K562 (cell line): ENCODE measurements around the gene VIPR2. TPM values are rescaled to one million over a fixed set of nuclear protein-coding genes. Genes with fewer than 3 reads are reported as not detected.

Experiments
- ATAC-seq: fragments of 200-7000 bp; cut with Tn5 transposase; 3 replicates; pipeline ENCODE4 v1.9.1; 2020; ENCODE audit warnings: moderate library complexity
- BruUV-seq: library from RNA; stranded (reverse); fragments of 400-500 nt; replicated peaks from 2 replicates; lab custom pipeline; 2021; lab: Mats Ljungman, UMichigan
- CTCF ChIA-PET: fragments of 300-600 bp; formaldehyde crosslinking; extraction: SDS; loops from one replicate; lab custom pipeline; 2021; ENCODE audit warnings: low intra/inter-chr PET ratio; lab: Yijun Ruan, JAX
- POLR2A ChIA-PET: fragments of 300-600, 350-650 bp; sonication (Branson Sonifier 250); formaldehyde crosslinking; extraction: SDS; loops from one replicate; lab custom pipeline; 2021; ENCODE audit warnings: antibody characterized with exemption, inconsistent platforms; lab: Yijun Ruan, JAX
- DNase-seq, 4 experiments: peaks; one replicate each; pipeline versions ENCODE4 v3.0.0 to v3.0.0-alpha.2; 2011 to 2018; ENCODE audit warnings: low spot score in 3 of 4, mixed read lengths in 3 of 4; ENCODE audit errors: extremely low read depth in 1 of 4
- FAIRE-seq: peaks from 2 replicates; lab custom pipeline; 2011; peaks lifted over from hg19 to GRCh38; lab: Jason Lieb, UNC
- H2AFZ ChIP-seq: 2 replicates; pipeline ENCODE4 v1.6.0; 2011; ENCODE audit warnings: low read depth, low read length, control low read depth, inconsistent platforms
- H3K27ac ChIP-seq: fragments of 200-600 bp; 3 replicates; pipeline ENCODE4 v1.8.0; 2011; ENCODE audit warnings: low read depth, mild to moderate bottlenecking, control low read depth, inconsistent platforms, low read length, moderate library complexity, mixed read lengths; ENCODE audit errors: extremely low read depth
- H3K27me3 ChIP-seq, 2 experiments: fragments of 300-600 bp in 1 of 2; 2 replicates in 1 of 2; 3 replicates in 1 of 2; pipeline versions ENCODE4 v1.6.0 to v1.8.0; 2011; ENCODE audit warnings: inconsistent platforms in 2 of 2, low read length in 2 of 2, mild to moderate bottlenecking in 1 of 2, mixed read lengths in 1 of 2, moderate library complexity in 1 of 2; ENCODE audit not compliant: control insufficient read depth in 2 of 2, insufficient read depth in 2 of 2
- H3K36me3 ChIP-seq: fragments of 300-600 bp; 3 replicates; pipeline ENCODE4 v1.8.0; 2011; ENCODE audit warnings: mild to moderate bottlenecking, low read length, inconsistent platforms; ENCODE audit not compliant: control insufficient read depth, insufficient read depth
- H3K4me1 ChIP-seq, 2 experiments: fragments of 200-600 bp in 1 of 2; replicated peaks in 1 of 2; 2 replicates in 1 of 2; 3 replicates in 1 of 2; pipeline versions ENCODE4 v1.5.1 to v1.8.0; 2011; ENCODE audit warnings: inconsistent platforms in 2 of 2, low read length in 2 of 2, mild to moderate bottlenecking in 1 of 2, mixed read lengths in 1 of 2, moderate library complexity in 1 of 2; ENCODE audit not compliant: control insufficient read depth in 2 of 2, insufficient read depth in 2 of 2
- H3K4me2 ChIP-seq: 2 replicates; pipeline ENCODE4 v1.6.1; 2011; ENCODE audit warnings: low read length, control low read depth, inconsistent platforms, mixed read lengths; ENCODE audit not compliant: insufficient read depth
- H3K4me3 ChIP-seq: fragments of 200-600 bp; sonication (generic), shearing (Covaris generic); 2 replicates; pipeline ENCODE4 v1.5.1; 2016; ENCODE audit warnings: control low read depth, inconsistent platforms
- H3K79me2 ChIP-seq: fragments of 200-600 bp; 3 replicates; pipeline ENCODE4 v1.8.0; 2011; ENCODE audit warnings: low read length, inconsistent platforms; ENCODE audit not compliant: control insufficient read depth, insufficient read depth
- H3K9ac ChIP-seq, 2 experiments: 2 replicates each; pipeline versions ENCODE4 v1.6.0 to v1.6.1; 2011; ENCODE audit warnings: low read depth in 2 of 2, low read length in 2 of 2, control low read depth in 1 of 2, inconsistent platforms in 1 of 2, mild to moderate bottlenecking in 1 of 2, mixed read lengths in 1 of 2; ENCODE audit not compliant: insufficient read depth in 1 of 2
- H3K9me1 ChIP-seq: one replicate; pipeline ENCODE4 v1.6.0; 2011; ENCODE audit warnings: inconsistent platforms, mild to moderate bottlenecking, low read length, moderate library complexity; ENCODE audit not compliant: control insufficient read depth, insufficient read depth
- H3K9me3 ChIP-seq: replicated peaks from 2 replicates; pipeline ENCODE4 v1.5.1; 2011; ENCODE audit warnings: low read depth, low read length, inconsistent platforms; ENCODE audit not compliant: control insufficient read depth, insufficient read depth
- H4K20me1 ChIP-seq: replicated peaks from 2 replicates; pipeline ENCODE4 v1.6.1; 2011; ENCODE audit warnings: low read length, inconsistent platforms, mixed read lengths; ENCODE audit not compliant: control insufficient read depth, insufficient read depth
- HDAC3 ChIP-seq: fragments of 450-650 bp; IDR thresholded peaks from 2 replicates; pipeline ENCODE4 v1.6.1; 2018; ENCODE audit warnings: borderline replicate concordance, mild to moderate bottlenecking, moderate library complexity; ENCODE audit not compliant: partially characterized antibody
- HMG20B ChIP-seq: fragments of 250-450 bp; sonication (Bioruptor Pico); IDR thresholded peaks from 2 replicates; pipeline ENCODE4 v1.5.0; 2021; ENCODE audit warnings: mild to moderate bottlenecking
- KHSRP ChIP-seq: fragments of 450-650 bp; IDR thresholded peaks from 2 replicates; pipeline ENCODE4 v1.6.1; 2017
- MED1 ChIP-seq: sonication (generic); formaldehyde crosslinking; IDR thresholded peaks from 2 replicates; pipeline ENCODE4 v1.8.1; 2023; ENCODE audit warnings: missing genetic modification reagents, borderline replicate concordance
- NR4A1 ChIP-seq, 2 experiments: fragments of 250-450 bp in 1 of 2; fragments of 450-650 bp in 1 of 2; sonication (Bioruptor Pico) in 1 of 2; IDR thresholded peaks; 2 replicates each; pipeline versions ENCODE4 v1.4.0 to v1.6.1; 2016 to 2020; ENCODE audit warnings: mild to moderate bottlenecking in 2 of 2, missing compliant biosample characterization in 1 of 2, missing genetic modification characterization in 1 of 2, moderate library complexity in 1 of 2
- PHTF2 ChIP-seq: fragments of 250-450 bp; sonication (Bioruptor Pico); IDR thresholded peaks from 2 replicates; pipeline ENCODE4 v1.5.0; 2021; ENCODE audit warnings: mild to moderate bottlenecking
- SNRNP70 ChIP-seq: fragments of 200-400 bp; formaldehyde crosslinking; optimal IDR thresholded peaks from 2 replicates; pipeline ENCODE3; 2017; ENCODE audit warnings: low read depth, low read length
- SUPT5H ChIP-seq: fragments of 450-650 bp; IDR thresholded peaks from 2 replicates; pipeline ENCODE4 v1.6.1; 2016
- TBP ChIP-seq: optimal IDR thresholded peaks from 2 replicates; pipeline ENCODE3; 2011; ENCODE audit warnings: low read depth, low read length, improper control_type of control experiment
- ZBTB2 ChIP-seq: fragments of 450-650 bp; IDR thresholded peaks from 2 replicates; pipeline ENCODE4 v1.6.1; 2016; ENCODE audit warnings: antibody characterized with exemption
- ZNF277 ChIP-seq: fragments of 250-450 bp; sonication (Bioruptor Pico); IDR thresholded peaks from 2 replicates; pipeline ENCODE4 v1.8.0; 2022; ENCODE audit warnings: inconsistent platforms, mild to moderate bottlenecking, moderate library complexity, borderline replicate concordance
- ZNF589 ChIP-seq: fragments of 200-800 bp; sonication (Bioruptor generic); IDR thresholded peaks from 2 replicates; pipeline ENCODE4 v1.6.1; 2016; ENCODE audit warnings: low read depth, missing genetic modification characterization, missing compliant biosample characterization
- ZNF655 ChIP-seq: fragments of 250-450 bp; sonication (Bioruptor Pico); IDR thresholded peaks from 2 replicates; pipeline ENCODE4 v1.5.0; 2021
- WGBS: fragments of 100-300 bp; shearing (Covaris generic); methylation state at CpG from one replicate; pipeline ENCODE4 v1.1.6; 2016; ENCODE audit warnings: low coverage, mixed read lengths; ENCODE audit not compliant: insufficient coverage; ENCODE audit errors: missing lambda C conversion rate; 5-methylcytosine and 5-hydroxymethylcytosine counted together
- in situ Hi-C: fragments of 300-500 bp; cut with MboI; formaldehyde crosslinking; loops from 4 replicates; pipeline ENCODE4 v1.15.0; 2018; ENCODE audit warnings: inconsistent platforms, mixed read lengths
- intact Hi-C: fragments of 100-400 bp; cut with micrococcal nuclease; formaldehyde crosslinking; loops from 2 replicates; pipeline ENCODE4 v1.14.2; 2022
- polyA plus RNA-seq, 8 experiments: library from polyadenylated mRNA; depleted of rRNA in 4 of 8; stranded (reverse) in 5 of 8; unstranded in 3 of 8; fragments of >200 nt; fragmentation: Nextera tagmentation in 2 of 8; fragmentation: Illumina TruSeq in 1 of 8; extraction: Ambion mirVana in 2 of 8; extraction: Trizol in 1 of 8; gene quantifications; 2 replicates each; pipeline versions ENCODE4 v1.2.1 to v1.2.3, GENCODE V29; 2011 to 2014; ENCODE audit warnings: inconsistent platforms in 1 of 8, missing spikeins in 1 of 8
- total RNA-seq, 7 experiments: library from RNA; depleted of rRNA in 6 of 7; stranded (reverse); fragments of >200 nt in 6 of 7; fragmentation: Illumina TruSeq in 2 of 7; extraction: Trizol in 2 of 7; gene quantifications; 2 replicates each; pipeline versions ENCODE4 v1.2.1 to v1.2.3, GENCODE V29; 2011 to 2021; ENCODE audit warnings: low replicate concordance in 1 of 7
- TF ChIP-seq, protein P1 (sequence below), 2 experiments: IDR thresholded peaks; 2 replicates each; pipeline ENCODE4 v1.6.1; 2012; ENCODE audit warnings: improper control_type of control experiment in 2 of 2, low read depth in 2 of 2, low read length in 2 of 2, borderline replicate concordance in 1 of 2

The VIPR2 gene
- total and polyA plus RNA-seq, 9 of the 15 experiments (the other 6 are each of a cell fraction or from before 2014, with no cell fraction given) = 0.04 TPM; not detected in 8

DNA sequence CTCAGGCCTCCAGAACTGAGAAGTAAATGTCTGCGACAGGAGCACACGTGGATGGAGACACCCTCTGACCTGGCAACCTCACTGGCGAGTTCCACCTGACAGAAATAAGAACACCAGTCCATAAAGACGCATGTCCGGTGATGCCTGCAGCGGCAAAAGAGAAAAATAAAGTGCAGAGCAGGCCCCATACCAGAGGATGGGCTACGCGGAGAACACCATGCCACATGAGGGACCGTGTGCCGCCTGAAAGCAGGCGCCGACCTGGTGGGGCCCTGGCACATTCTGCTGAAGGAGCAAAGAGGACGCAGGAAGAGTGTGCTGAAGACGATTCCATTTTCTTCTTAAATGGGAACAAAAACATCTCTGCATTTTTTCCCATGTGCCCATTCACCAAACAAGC is 105.0 kb downstream of the VIPR2 start:
- no peak overlapping the region for H3K4me2 ChIP-seq
- H2AFZ ChIP-seq = no peak overlapping the region
- intact Hi-C loops (no loop called here), in situ Hi-C loops (no loop called here)
- BruUV-seq = no TSS peak
- no peaks in the 10 kb centered on the region for H3K36me3 ChIP-seq
- 18% methylated on average over 14 of the region's 14 CpGs for WGBS
- peaks cover 71 to 77% of the 10 kb centered on the region in 2 experiments for H3K27me3 ChIP-seq
- DNase-seq (no peak), FAIRE-seq (no peak), ATAC-seq (no peak)
- ChIA-PET POLR2A (interaction anchor here (0.7 to 1.9 kb wide), 3 partner anchors 9 to 490 kb away, joined by 3 to 6 read pairs (median 4); no protein-coding TSS in a partner anchor), CTCF (no interaction called here)
- H3K27ac ChIP-seq = no peak overlapping the region
- H3K79me2 ChIP-seq = no peaks in the 10 kb centered on the region
- H3K9me1 ChIP-seq = no peaks in the 10 kb centered on the region
- H3K4me1 ChIP-seq = peaks cover 0 to 5% of the 10 kb centered on the region in 2 experiments; a peak in 1 of 5 replicates
- no peaks in the 10 kb centered on the region for H3K9me3 ChIP-seq
- TF ChIP-seq ZNF277 (CRISPR knock-in tag) = no peak
- no peak for TF ChIP-seq PHTF2
- TF ChIP-seq, protein P1, sequence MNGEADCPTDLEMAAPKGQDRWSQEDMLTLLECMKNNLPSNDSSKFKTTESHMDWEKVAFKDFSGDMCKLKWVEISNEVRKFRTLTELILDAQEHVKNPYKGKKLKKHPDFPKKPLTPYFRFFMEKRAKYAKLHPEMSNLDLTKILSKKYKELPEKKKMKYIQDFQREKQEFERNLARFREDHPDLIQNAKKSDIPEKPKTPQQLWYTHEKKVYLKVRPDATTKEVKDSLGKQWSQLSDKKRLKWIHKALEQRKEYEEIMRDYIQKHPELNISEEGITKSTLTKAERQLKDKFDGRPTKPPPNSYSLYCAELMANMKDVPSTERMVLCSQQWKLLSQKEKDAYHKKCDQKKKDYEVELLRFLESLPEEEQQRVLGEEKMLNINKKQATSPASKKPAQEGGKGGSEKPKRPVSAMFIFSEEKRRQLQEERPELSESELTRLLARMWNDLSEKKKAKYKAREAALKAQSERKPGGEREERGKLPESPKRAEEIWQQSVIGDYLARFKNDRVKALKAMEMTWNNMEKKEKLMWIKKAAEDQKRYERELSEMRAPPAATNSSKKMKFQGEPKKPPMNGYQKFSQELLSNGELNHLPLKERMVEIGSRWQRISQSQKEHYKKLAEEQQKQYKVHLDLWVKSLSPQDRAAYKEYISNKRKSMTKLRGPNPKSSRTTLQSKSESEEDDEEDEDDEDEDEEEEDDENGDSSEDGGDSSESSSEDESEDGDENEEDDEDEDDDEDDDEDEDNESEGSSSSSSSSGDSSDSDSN (IDR thresholded peaks at IDR 0.05; ENCODE audit: borderline replicate concordance in 1 of 2, low read depth in 2 of 2, low read length in 2 of 2) = no peak
- no peak for TF ChIP-seq SNRNP70
- no peak for TF ChIP-seq ZBTB2
- no peak for TF ChIP-seq HMG20B (CRISPR knock-in tag)
- no peak for TF ChIP-seq ZNF589 (CRISPR knock-in tag)
- TF ChIP-seq SUPT5H = no peak
- TF ChIP-seq KHSRP = no peak
- TF ChIP-seq HDAC3 = no peak
- no peak for TF ChIP-seq TBP
- TF ChIP-seq ZNF655 (CRISPR knock-in tag) = no peak
- TF ChIP-seq MED1 (CRISPR knock-in tag) = no peak
- TF ChIP-seq NR4A1 (CRISPR knock-in tag; IDR thresholded peaks at IDR 0.05) = no peak
- no peak for TF ChIP-seq NR4A1 (tag; IDR thresholded peaks at IDR 0.05)
- H3K4me3 ChIP-seq = no peak overlapping the region
- H4K20me1 ChIP-seq = 0 out of 2 replicates have a peak, but pooled peaks cover 8% of the 10 kb centered on the region
- no peak overlapping the region for H3K9ac ChIP-seq
